ENCODE measurements around the gene PPP1R13B.

DNA sequence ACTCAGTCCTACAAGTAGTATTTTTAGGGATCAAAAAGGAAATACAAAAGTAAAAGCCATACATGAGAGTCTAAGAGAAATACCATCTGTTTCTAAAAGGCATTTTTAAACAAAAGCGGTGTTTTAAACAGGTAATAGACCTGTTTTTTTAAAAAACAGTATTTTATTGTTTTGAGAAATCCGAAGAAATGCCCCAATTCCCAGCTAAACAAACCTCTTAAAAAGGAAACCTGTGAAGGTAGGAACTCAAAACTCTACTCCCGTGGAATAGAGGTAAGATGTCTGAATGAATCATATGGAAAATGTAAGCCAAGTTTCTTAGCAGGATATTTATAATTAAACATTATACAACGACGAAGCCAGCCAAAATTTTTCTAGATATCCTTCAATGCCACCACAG, 2.0 kb downstream of the PPP1R13B start:
- TF ChIP-seq MYC (IDR thresholded peaks at IDR 0.05; ENCODE audit: borderline replicate concordance, low read length) = no peak
- TF ChIP-seq POLR2A (IDR thresholded peaks at IDR 0.05; ENCODE audit: low read length) = no peak
- TF ChIP-seq, protein P1, sequence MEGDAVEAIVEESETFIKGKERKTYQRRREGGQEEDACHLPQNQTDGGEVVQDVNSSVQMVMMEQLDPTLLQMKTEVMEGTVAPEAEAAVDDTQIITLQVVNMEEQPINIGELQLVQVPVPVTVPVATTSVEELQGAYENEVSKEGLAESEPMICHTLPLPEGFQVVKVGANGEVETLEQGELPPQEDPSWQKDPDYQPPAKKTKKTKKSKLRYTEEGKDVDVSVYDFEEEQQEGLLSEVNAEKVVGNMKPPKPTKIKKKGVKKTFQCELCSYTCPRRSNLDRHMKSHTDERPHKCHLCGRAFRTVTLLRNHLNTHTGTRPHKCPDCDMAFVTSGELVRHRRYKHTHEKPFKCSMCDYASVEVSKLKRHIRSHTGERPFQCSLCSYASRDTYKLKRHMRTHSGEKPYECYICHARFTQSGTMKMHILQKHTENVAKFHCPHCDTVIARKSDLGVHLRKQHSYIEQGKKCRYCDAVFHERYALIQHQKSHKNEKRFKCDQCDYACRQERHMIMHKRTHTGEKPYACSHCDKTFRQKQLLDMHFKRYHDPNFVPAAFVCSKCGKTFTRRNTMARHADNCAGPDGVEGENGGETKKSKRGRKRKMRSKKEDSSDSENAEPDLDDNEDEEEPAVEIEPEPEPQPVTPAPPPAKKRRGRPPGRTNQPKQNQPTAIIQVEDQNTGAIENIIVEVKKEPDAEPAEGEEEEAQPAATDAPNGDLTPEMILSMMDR (IDR thresholded peaks at IDR 0.05) = no peak
- no peak for TF ChIP-seq TP53 (CRISPR knock-in tag; IDR thresholded peaks at IDR 0.05)
- TF ChIP-seq SREBF2 (IDR thresholded peaks at IDR 0.05) = no peak

Data from A549 (cell line).